SW480 (cell line): ENCODE data around the gene HBA1.
"Not testable (repeated sequence)": the region's sequence is repeated elsewhere in the genome, so short reads cannot be mapped to it uniquely, and the experiment has no call there.

Source experiments
- DNase-seq: peaks from one replicate; pipeline ENCODE4 v3.0.0-alpha.2; 2016; ENCODE audit warnings: low spot score

The HBA1 gene

GRCh38 chr16:204046-204445 lies 27.6 kb downstream of the HBA1 start:
- not testable (repeated sequence) for DNase-seq

- DNase-seq, result not testable (repeated sequence)
These were observed 32.9 kb downstream of the HBA1 start for GRCh38 chr16:209359-209758.

- DNase-seq, result not testable (repeated sequence)
These were observed 35.2 kb downstream of the HBA1 start for GRCh38 chr16:211631-212180.

GRCh38 chr16:212999-213398 lies 36.5 kb downstream of the HBA1 start:
- DNase-seq, result no peak

GRCh38 chr16:220021-220420 lies 43.5 kb downstream of the HBA1 start:
- no peak for DNase-seq
